GM12892 (cell line): ENCODE measurements around the gene TOMM40L.

Experiments used
- POLR2A ChIP-seq: IDR thresholded peaks from 2 replicates; pipeline ENCODE4 v1.6.1; 2011; ENCODE audit warnings: low read depth, low read length, control low read depth
- TAF1 ChIP-seq: IDR thresholded peaks from 2 replicates; pipeline ENCODE4 v1.6.1; 2011; ENCODE audit warnings: low read depth, mild to moderate bottlenecking, control low read depth, low read length, borderline replicate concordance

DNA sequence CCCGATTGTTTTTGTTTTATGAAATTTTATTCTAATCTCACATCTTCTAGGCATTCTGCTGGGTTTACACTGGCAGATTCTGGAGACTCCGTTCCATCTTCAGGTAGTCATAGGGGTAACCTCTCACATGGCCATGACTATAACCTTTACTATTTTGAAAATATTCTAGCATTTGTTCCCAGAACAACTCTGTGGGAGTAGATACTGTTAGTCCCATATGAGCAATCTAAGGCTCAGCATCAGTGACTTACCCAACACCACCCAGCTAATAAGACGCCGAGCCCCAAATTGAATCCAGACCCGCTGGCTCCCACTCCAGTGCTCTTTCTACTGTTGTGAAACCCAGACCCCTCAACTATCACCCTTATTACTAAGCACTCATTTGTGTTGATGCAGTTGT lies 36.8 kb upstream of the TOMM40L start:
- TF ChIP-seq POLR2A = no peak
- TF ChIP-seq TAF1 = no peak
